D721Med (cell line): ENCODE measurements around the gene RAB28.

ENCODE experiments used
- DNase-seq: peaks from one replicate; pipeline ENCODE4 v3.0.0; 2011; ENCODE audit warnings: low spot score; ENCODE audit not compliant: insufficient read length
- FAIRE-seq: peaks from 2 replicates; lab custom pipeline; 2011; peaks lifted over from hg19 to GRCh38; lab: Jason Lieb, UNC
- TF ChIP-seq, protein P1 (sequence below): IDR thresholded peaks from 2 replicates; pipeline ENCODE4 v1.5.1; 2012; ENCODE audit warnings: mild to moderate bottlenecking, control low read depth; ENCODE audit not compliant: insufficient read depth; ENCODE audit errors: missing control alignments

Gene RAB28

GRCh38 chr4:13432453-13432852 lies 51.7 kb downstream of the RAB28 start:
- DNase-seq: no peak
- FAIRE-seq: no peak
- TF ChIP-seq, protein P1, sequence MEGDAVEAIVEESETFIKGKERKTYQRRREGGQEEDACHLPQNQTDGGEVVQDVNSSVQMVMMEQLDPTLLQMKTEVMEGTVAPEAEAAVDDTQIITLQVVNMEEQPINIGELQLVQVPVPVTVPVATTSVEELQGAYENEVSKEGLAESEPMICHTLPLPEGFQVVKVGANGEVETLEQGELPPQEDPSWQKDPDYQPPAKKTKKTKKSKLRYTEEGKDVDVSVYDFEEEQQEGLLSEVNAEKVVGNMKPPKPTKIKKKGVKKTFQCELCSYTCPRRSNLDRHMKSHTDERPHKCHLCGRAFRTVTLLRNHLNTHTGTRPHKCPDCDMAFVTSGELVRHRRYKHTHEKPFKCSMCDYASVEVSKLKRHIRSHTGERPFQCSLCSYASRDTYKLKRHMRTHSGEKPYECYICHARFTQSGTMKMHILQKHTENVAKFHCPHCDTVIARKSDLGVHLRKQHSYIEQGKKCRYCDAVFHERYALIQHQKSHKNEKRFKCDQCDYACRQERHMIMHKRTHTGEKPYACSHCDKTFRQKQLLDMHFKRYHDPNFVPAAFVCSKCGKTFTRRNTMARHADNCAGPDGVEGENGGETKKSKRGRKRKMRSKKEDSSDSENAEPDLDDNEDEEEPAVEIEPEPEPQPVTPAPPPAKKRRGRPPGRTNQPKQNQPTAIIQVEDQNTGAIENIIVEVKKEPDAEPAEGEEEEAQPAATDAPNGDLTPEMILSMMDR: no peak

- FAIRE-seq (no peak), DNase-seq (no peak)
- TF ChIP-seq, protein P1: peak; percentile 10
These were observed 53.1 kb downstream of the RAB28 start for GRCh38 chr4:13430834-13431568.

DNA sequence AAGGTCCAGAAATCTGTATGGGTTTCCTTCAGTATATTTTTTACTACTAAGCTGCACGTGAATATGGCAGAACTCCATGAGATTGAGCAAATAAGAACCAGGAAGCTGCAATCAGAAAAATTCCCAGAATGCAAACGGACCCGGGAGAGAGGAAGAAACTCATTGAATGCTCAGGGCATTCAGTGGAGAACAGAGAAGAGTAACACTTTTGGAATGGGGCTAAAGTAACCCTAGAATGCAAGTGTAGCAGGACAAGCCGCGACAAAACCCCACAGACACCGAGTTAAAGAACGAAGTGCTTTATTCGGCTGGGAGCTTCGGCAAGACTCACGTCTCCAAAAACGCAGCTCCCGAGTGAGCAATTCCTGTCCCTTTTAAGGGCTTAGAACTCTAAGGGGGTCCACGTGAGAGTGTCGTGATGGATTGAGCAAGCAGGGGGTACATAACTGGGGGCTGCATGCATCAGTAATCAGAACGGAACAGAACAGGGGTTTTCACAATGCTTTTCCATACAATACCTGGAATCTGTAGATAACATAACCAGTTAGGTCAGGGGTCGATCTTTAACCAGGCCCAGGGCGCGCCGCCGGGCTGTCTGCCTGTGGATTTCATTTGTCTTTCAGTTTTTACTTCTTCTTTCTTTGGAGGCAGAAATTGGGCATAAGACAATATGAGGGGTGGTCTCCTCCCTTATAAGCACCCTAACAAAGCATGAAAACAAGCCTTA lies 56.4 kb downstream of the RAB28 start:
- TF ChIP-seq, protein P1: no peak
- FAIRE-seq (no peak), DNase-seq (no peak)

DNA sequence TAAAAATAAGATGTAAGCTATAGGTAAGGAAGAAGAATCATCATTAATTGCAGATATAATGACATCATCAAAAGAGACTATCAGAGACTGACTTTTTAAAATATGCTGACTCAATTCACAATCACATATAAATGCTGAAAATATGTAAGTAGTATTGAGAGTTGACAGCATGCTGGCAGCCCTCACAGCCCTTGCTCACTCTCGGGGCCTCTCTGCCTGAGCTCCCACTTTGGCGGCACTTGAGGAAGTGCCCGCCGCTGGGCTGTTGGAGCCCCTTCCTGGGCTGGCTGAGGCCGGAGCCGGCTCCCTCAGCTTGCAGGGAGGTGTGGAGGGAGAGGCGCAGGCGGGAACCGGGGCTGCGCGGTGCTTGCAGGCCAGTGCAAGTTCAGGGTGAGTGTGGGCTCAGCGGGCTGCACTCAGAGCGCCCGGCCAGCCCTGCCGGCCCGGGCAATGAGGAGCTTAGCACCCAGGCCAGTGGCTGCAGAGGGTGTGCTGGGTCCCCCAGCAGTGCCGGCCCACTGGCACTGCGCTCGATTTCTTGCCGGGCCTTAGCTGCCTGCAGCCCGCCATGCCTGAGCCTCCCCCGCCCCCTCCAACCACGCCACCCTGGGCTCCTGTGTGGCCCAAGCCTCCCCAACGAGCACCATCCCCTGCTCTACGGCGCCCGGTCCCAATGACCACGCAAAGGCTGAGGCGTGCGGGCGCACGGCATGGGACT lies 68.9 kb downstream of the RAB28 start:
- DNase-seq: no peak
- TF ChIP-seq, protein P1: no peak

GRCh38 chr4:13413729-13414437 lies 70.3 kb downstream of the RAB28 start:
- no peak for DNase-seq
- FAIRE-seq: no peak
- TF ChIP-seq, protein P1: no peak

More for the DNA sequence above, 68.9 kb downstream of the RAB28 start:
- FAIRE-seq: no peak

GRCh38 chr4:13411942-13412341 lies 72.2 kb downstream of the RAB28 start:
- TF ChIP-seq, protein P1: no peak
- no peak for FAIRE-seq
- DNase-seq: no peak
